H1 (cell line): ENCODE results near the gene CST8. TPM values are rescaled to one million over a fixed set of nuclear protein-coding genes. Genes with fewer than 3 reads are reported as not detected.
A peak's percentile ranks its signal among the peaks of the same experiment; 100 is the strongest.

Experiments
- CTCF ChIA-PET: fragments of 300-600 bp; sonication (Branson Sonifier 250); formaldehyde crosslinking; loops from one replicate; lab custom pipeline; 2021; ENCODE audit not compliant: partially characterized antibody; lab: Charles Lee
- POLR2A ChIA-PET: fragments of 300-600 bp; sonication (Branson Sonifier 250); formaldehyde crosslinking; loops from one replicate; lab custom pipeline; 2021; ENCODE audit warnings: inconsistent platforms; ENCODE audit not compliant: partially characterized antibody; lab: Charles Lee
- DNase-seq, 2 experiments: peaks; one replicate each; pipeline versions ENCODE4 v3.0.0 to v3.0.0-alpha.2; 2010 to 2022; ENCODE audit warnings: low spot score in 2 of 2, low read depth in 1 of 2, mixed read lengths in 1 of 2
- FAIRE-seq: peaks from 2 replicates; lab custom pipeline; 2011; peaks lifted over from hg19 to GRCh38; lab: Jason Lieb, UNC
- H2AFZ ChIP-seq: 2 replicates; pipeline ENCODE4 v1.8.1; 2012; ENCODE audit warnings: low read length, inconsistent platforms
- H2AK5ac ChIP-seq: 2 replicates; pipeline ENCODE4 v1.6.1; 2013; ENCODE audit warnings: low read depth, low read length
- H2BK120ac ChIP-seq: replicated peaks from 2 replicates; pipeline ENCODE3; 2013; ENCODE audit warnings: low read depth, low read length, inconsistent platforms
- H2BK12ac ChIP-seq: 2 replicates; pipeline ENCODE4 v1.6.1; 2013; ENCODE audit warnings: low read depth, low read length
- H2BK15ac ChIP-seq: 2 replicates; pipeline ENCODE4 v1.6.1; 2013; ENCODE audit warnings: low read length
- H2BK20ac ChIP-seq: 2 replicates; pipeline ENCODE4 v1.6.1; 2013; ENCODE audit warnings: low read length
- H2BK5ac ChIP-seq: 2 replicates; pipeline ENCODE4 v1.6.1; 2013; ENCODE audit warnings: low read depth, low read length
- H3K14ac ChIP-seq: 2 replicates; pipeline ENCODE4 v1.6.1; 2013; ENCODE audit warnings: inconsistent platforms; ENCODE audit not compliant: insufficient read length
- H3K18ac ChIP-seq: 2 replicates; pipeline ENCODE4 v1.6.1; 2013; ENCODE audit warnings: low read length; ENCODE audit errors: extremely low read depth
- H3K23ac ChIP-seq: 2 replicates; pipeline ENCODE4 v1.6.1; 2013; ENCODE audit warnings: inconsistent platforms; ENCODE audit not compliant: insufficient read length
- H3K23me2 ChIP-seq: 2 replicates; pipeline ENCODE4 v1.6.1; 2013; ENCODE audit warnings: low read depth, low read length
- H3K27ac ChIP-seq: 2 replicates; pipeline ENCODE4 v1.6.1; 2011; ENCODE audit warnings: low read depth, low read length, inconsistent platforms
- H3K27me3 ChIP-seq, 4 experiments: replicated peaks in 1 of 4; 1 replicate in 1 of 4; 2 replicates in 3 of 4; pipeline versions ENCODE4 v1.6.1 to v1.8.1; 2011 to 2013; ENCODE audit warnings: low read length in 3 of 4, mild to moderate bottlenecking in 3 of 4, inconsistent platforms in 2 of 4, mixed read lengths in 2 of 4, moderate library complexity in 1 of 4; ENCODE audit not compliant: control insufficient read depth in 3 of 4, insufficient read depth in 3 of 4; ENCODE audit errors: extremely low read depth in 1 of 4
- H3K36me3 ChIP-seq, 4 experiments: 2 replicates each; pipeline versions ENCODE4 v1.6.1 to v1.8.1; 2011 to 2013; ENCODE audit warnings: mild to moderate bottlenecking in 4 of 4, low read length in 3 of 4, moderate library complexity in 2 of 4, control low read depth in 1 of 4, inconsistent platforms in 1 of 4; ENCODE audit not compliant: insufficient read depth in 4 of 4, control insufficient read depth in 2 of 4
- H3K4ac ChIP-seq: replicated peaks from 2 replicates; pipeline ENCODE3; 2013; ENCODE audit warnings: low read length, low read depth, mixed read lengths, inconsistent platforms; ENCODE audit not compliant: insufficient read length
- H3K4me1 ChIP-seq, 4 experiments: replicated peaks in 1 of 4; 1 replicate in 1 of 4; 2 replicates in 3 of 4; pipeline versions ENCODE4 v1.6.1 to v1.8.1; 2011 to 2013; ENCODE audit warnings: low read length in 3 of 4, inconsistent platforms in 2 of 4, mixed read lengths in 1 of 4; ENCODE audit not compliant: insufficient read depth in 4 of 4, control insufficient read depth in 3 of 4
- H3K4me2 ChIP-seq, 2 experiments: 2 replicates each; pipeline versions ENCODE4 v1.6.1 to v1.8.1; 2011 to 2013; ENCODE audit warnings: low read depth in 2 of 2, low read length in 2 of 2, control low read depth in 1 of 2, inconsistent platforms in 1 of 2, mild to moderate bottlenecking in 1 of 2; ENCODE audit not compliant: insufficient read depth in 1 of 2
- H3K4me3 ChIP-seq, 4 experiments: fragments of 200-600, 300-600 bp in 1 of 4; sonication (generic), shearing (Covaris generic), sonication (Bioruptor Twin) in 1 of 4; 2 replicates each; pipeline versions ENCODE4 v1.5.1 to v1.8.1; 2011 to 2016; ENCODE audit warnings: low read length in 4 of 4, low read depth in 3 of 4, control low read depth in 2 of 4, inconsistent platforms in 2 of 4, mild to moderate bottlenecking in 2 of 4, mixed read lengths in 1 of 4, moderate library complexity in 1 of 4; ENCODE audit not compliant: insufficient read depth in 2 of 4; ENCODE audit errors: extremely low read depth in 1 of 4
- H3K56ac ChIP-seq: replicated peaks from 2 replicates; pipeline ENCODE3; 2013; ENCODE audit warnings: low read depth, mild to moderate bottlenecking, mixed read lengths, low read length, inconsistent platforms; ENCODE audit not compliant: insufficient read length
- H3K79me1 ChIP-seq: 2 replicates; pipeline ENCODE4 v1.6.1; 2013; ENCODE audit warnings: low read depth, low read length, control low read depth
- H3K79me2 ChIP-seq, 2 experiments: 2 replicates each; pipeline versions ENCODE4 v1.6.1 to v1.8.1; 2012 to 2013; ENCODE audit warnings: low read length in 2 of 2, mild to moderate bottlenecking in 2 of 2, inconsistent platforms in 1 of 2; ENCODE audit not compliant: insufficient read depth in 2 of 2, control insufficient read depth in 1 of 2
- H3K9ac ChIP-seq, 4 experiments: replicated peaks in 1 of 4; 1 replicate in 1 of 4; 2 replicates in 3 of 4; pipeline versions ENCODE4 v1.6.1 to v1.8.1; 2011 to 2013; ENCODE audit warnings: low read depth in 3 of 4, low read length in 3 of 4, control low read depth in 2 of 4, mild to moderate bottlenecking in 2 of 4, moderate library complexity in 2 of 4, inconsistent platforms in 1 of 4; ENCODE audit errors: extremely low read depth in 1 of 4
- H3K9me3 ChIP-seq, 2 experiments: 2 replicates each; pipeline versions ENCODE4 v1.6.1 to v1.8.1; 2012 to 2013; ENCODE audit warnings: mild to moderate bottlenecking in 2 of 2, moderate library complexity in 2 of 2, control low read depth in 1 of 2, inconsistent platforms in 1 of 2, low read depth in 1 of 2, low read length in 1 of 2, mixed read lengths in 1 of 2; ENCODE audit not compliant: insufficient read depth in 2 of 2
- H4K20me1 ChIP-seq, 2 experiments: replicated peaks in 1 of 2; 2 replicates each; pipeline versions ENCODE3 to v1.8.1; 2011 to 2013; ENCODE audit warnings: inconsistent platforms in 2 of 2, low read length in 2 of 2, mild to moderate bottlenecking in 1 of 2; ENCODE audit not compliant: insufficient read depth in 2 of 2, control insufficient read depth in 1 of 2
- H4K5ac ChIP-seq: 2 replicates; pipeline ENCODE4 v1.6.1; 2013; ENCODE audit warnings: low read length, low read depth, mixed read lengths, inconsistent platforms; ENCODE audit not compliant: insufficient read length
- H4K8ac ChIP-seq: 2 replicates; pipeline ENCODE4 v1.8.0; 2013; ENCODE audit warnings: mild to moderate bottlenecking, moderate library complexity, low read length, inconsistent platforms; ENCODE audit not compliant: insufficient read depth; ENCODE audit errors: extremely low read depth
- H4K91ac ChIP-seq: replicated peaks from 2 replicates; pipeline ENCODE3; 2013; ENCODE audit warnings: low read length, mixed read lengths, inconsistent platforms; ENCODE audit not compliant: insufficient read length
- POLR2AphosphoS5 ChIP-seq: IDR thresholded peaks from 2 replicates; pipeline ENCODE4 v1.6.1; 2011; ENCODE audit warnings: low read depth, low read length
- YY1 ChIP-seq: IDR thresholded peaks from 2 replicates; pipeline ENCODE4 v1.6.1; 2011; ENCODE audit warnings: low read depth, mild to moderate bottlenecking, low read length
- WGBS, 2 experiments: shearing (Covaris generic) in 1 of 2; methylation state at CpG; one replicate each; pipeline versions ENCODE4 v1.1.6 to v1.1.7; 2013 to 2015; ENCODE audit warnings: low lambda C conversion rate in 2 of 2, mixed read lengths in 2 of 2, inconsistent platforms in 1 of 2, low coverage in 1 of 2, missing lambda C conversion rate in 1 of 2; ENCODE audit not compliant: insufficient replicate concordance in 2 of 2, insufficient coverage in 1 of 2, insufficient read length in 1 of 2; ENCODE audit errors: extremely low coverage in 1 of 2, missing lambda C conversion rate in 1 of 2; 5-methylcytosine and 5-hydroxymethylcytosine counted together
- polyA plus RNA-seq, 7 experiments: library from polyadenylated mRNA; depleted of rRNA in 3 of 7; stranded (reverse) in 5 of 7; unstranded in 2 of 7; fragments of >200 nt in 5 of 7; fragments of 200-250 nt in 2 of 7; gene quantifications; 1 replicate in 5 of 7; 2 replicates in 1 of 7; 4 replicates in 1 of 7; pipeline versions ENCODE4 v1.2.1 to v1.2.3, GENCODE V29; 2011 to 2013; ENCODE audit warnings: missing spikeins in 2 of 7, mixed read lengths in 2 of 7
- total RNA-seq: library from RNA; stranded (reverse); fragmentation: NEBNext Ultra II Directional; extraction: Animal tissue kit (Norgen Biotek cat#: 25700); gene quantifications from 2 replicates; pipeline ENCODE4 v1.2.1, GENCODE V29; 2021

The CST8 gene
- total and polyA plus RNA-seq, 2 of the 8 experiments (the other 6 are each of a cell fraction or from before 2014, with no cell fraction given): not detected

- H2BK120ac ChIP-seq: peak overlapping the region; percentile 14
- H4K91ac ChIP-seq: peak overlapping the region; percentile 91
- WGBS, 2 experiments: 81% methylated on average over 8 of the region's 8 CpGs; no CpG with 5 or more reads in 1 of the 2 experiments
- FAIRE-seq: no peak
- no peak overlapping the region for H4K8ac ChIP-seq
- no peak overlapping the region for H3K14ac ChIP-seq
- H2AK5ac ChIP-seq: peak overlapping the region; percentile 75; the same call in 1 of the 2 replicates
- 0 out of 4 replicates have a peak, but pooled peaks cover 0 to 2% of the 10 kb centered on the region in 2 experiments for H3K9me3 ChIP-seq
- H3K4ac ChIP-seq: no peak overlapping the region
- H3K27ac ChIP-seq: no peak overlapping the region
- ChIA-PET POLR2A (interaction anchor here (0.7 kb wide), 1 partner anchor 138 kb away, joined by 4 read pairs; no protein-coding TSS in a partner anchor), CTCF (interaction anchor here (0.7 to 3.0 kb wide), 10 partner anchors 9 to 101 kb away, joined by 3 to 12 read pairs (median 4); no protein-coding TSS in a partner anchor)
- H2AFZ ChIP-seq: peak overlapping the region; percentile 43; the same call in 1 of the 2 replicates
- no peaks in the 10 kb centered on the region for H3K23me2 ChIP-seq
- H3K4me2 ChIP-seq: no peak overlapping the region
- peak overlapping the region; percentile 79; the same call in 1 of the 2 replicates for H3K18ac ChIP-seq
- H2BK12ac ChIP-seq: peak overlapping the region; percentile 98; the same call in 1 of the 2 replicates
- H3K79me2 ChIP-seq: no peaks in the 10 kb centered on the region
- DNase-seq: no peak
- H3K4me1 ChIP-seq: peaks cover 0 to 15% (median 5%) of the 10 kb centered on the region in 4 experiments; a peak in 5 of 7 replicates
- H3K79me1 ChIP-seq: no peaks in the 10 kb centered on the region
- no peaks in the 10 kb centered on the region for H3K36me3 ChIP-seq
- no peak overlapping the region for H3K9ac ChIP-seq
- no peak overlapping the region for H3K56ac ChIP-seq
- peak overlapping the region; percentile 91 for H2BK20ac ChIP-seq
- H3K27me3 ChIP-seq: peaks cover 0 to 3% (median 1%) of the 10 kb centered on the region in 4 experiments; a peak in 1 of 7 replicates
- H3K23ac ChIP-seq: no peak overlapping the region
- no peak overlapping the region for H3K4me3 ChIP-seq
- peak overlapping the region; percentile 93 for H2BK15ac ChIP-seq
- H2BK5ac ChIP-seq: peak overlapping the region; percentile 67; the same call in 1 of the 2 replicates
- H4K20me1 ChIP-seq: no peaks in the 10 kb centered on the region
- no peak for TF ChIP-seq YY1
- no peak for TF ChIP-seq POLR2AphosphoS5
- H4K5ac ChIP-seq: no peak overlapping the region
Observed at GRCh38 chr20:23508449-23509229, 17.7 kb downstream of the CST8 start.
